Spleen (tissue), 11 donors: Measurements from ENCODE around the gene SRP68. TPM values are rescaled to one million over a fixed set of nuclear protein-coding genes. Genes with fewer than 3 reads are reported as not detected.

ENCODE experiments used
- DNase-seq: peaks from one replicate; pipeline ENCODE4 v3.0.0-alpha.2; 2020
- H3K27ac ChIP-seq, 8 donors: fragments of 200-600 bp; sonication (generic) in 7 of 8; 1 replicate in 4 of 8; 2 replicates in 4 of 8; pipeline versions ENCODE4 v1.5.0 to v1.8.0; 2016 to 2021; ENCODE audit warnings: inconsistent platforms in 4 of 8, mild to moderate bottlenecking in 4 of 8, moderate library complexity in 1 of 8
- H3K27me3 ChIP-seq, 7 donors: fragments of 200-600 bp; sonication (generic) in 6 of 7; replicated peaks in 1 of 7; 1 replicate in 4 of 7; 2 replicates in 3 of 7; pipeline versions ENCODE4 v1.5.0 to v1.8.0; 2016 to 2021; ENCODE audit warnings: inconsistent platforms in 3 of 7, mild to moderate bottlenecking in 1 of 7
- H3K36me3 ChIP-seq, 6 donors: fragments of 200-600 bp; sonication (generic) in 5 of 6; 1 replicate in 4 of 6; 2 replicates in 2 of 6; pipeline versions ENCODE4 v1.5.0 to v1.8.0; 2016 to 2021; ENCODE audit warnings: inconsistent platforms in 2 of 6
- H3K4me1 ChIP-seq, 6 donors: fragments of 200-600 bp; sonication (generic) in 5 of 6; 1 replicate in 3 of 6; 2 replicates in 3 of 6; pipeline versions ENCODE4 v1.5.0 to v1.8.0; 2016 to 2021; ENCODE audit warnings: inconsistent platforms in 3 of 6
- H3K4me3 ChIP-seq, 8 donors: fragments of 200-600 bp; sonication (generic) in 7 of 8; 1 replicate in 4 of 8; 2 replicates in 4 of 8; pipeline versions ENCODE4 v1.5.0 to v1.8.0; 2016 to 2021; ENCODE audit warnings: inconsistent platforms in 4 of 8, mild to moderate bottlenecking in 4 of 8, moderate library complexity in 2 of 8
- H3K9me3 ChIP-seq, 8 donors: fragments of 200-600 bp; sonication (generic) in 7 of 8; 1 replicate in 4 of 8; 2 replicates in 4 of 8; pipeline versions ENCODE4 v1.5.0 to v1.8.0; 2016 to 2021; ENCODE audit warnings: inconsistent platforms in 4 of 8
- POLR2A ChIP-seq, 3 donors: fragments of 450-650 bp; IDR thresholded peaks; one replicate each; pipeline ENCODE4 v1.5.1; 2017; ENCODE audit warnings: antibody characterized with exemption in 3 of 3, mild to moderate bottlenecking in 1 of 3
- POLR2AphosphoS5 ChIP-seq, 3 donors: sonication (generic); formaldehyde crosslinking; IDR thresholded peaks; one replicate each; pipeline ENCODE4 v1.5.1; 2017; ENCODE audit warnings: antibody characterized with exemption in 3 of 3
- WGBS, 5 donors: extraction: QIAGEN DNeasy Blood & Tissue Kit in 3 of 5; methylation state at CpG; one replicate each; pipeline versions ENCODE4 v1.1.5 to v1.1.7; 2013 to 2018; 5-methylcytosine and 5-hydroxymethylcytosine counted together
- intact Hi-C: fragments of 100-400 bp; cut with DNase I; formaldehyde crosslinking; loops from one replicate; pipeline ENCODE4 v1.15.0; 2023; ENCODE audit warnings: low total_unique reads
- polyA plus RNA-seq, 3 donors: library from polyadenylated mRNA; stranded (reverse); fragments of 200-250 nt; gene quantifications; one replicate each; pipeline ENCODE4 v1.2.1, GENCODE V29; 2013
- total RNA-seq, 7 donors: library from RNA; depleted of rRNA in 3 of 7; stranded (reverse); fragments of >200 nt in 3 of 7; fragmentation: NEBNext Ultra II Directional in 4 of 7; extraction: Animal tissue kit (Norgen Biotek cat#: 25700) in 4 of 7; gene quantifications; one replicate each; pipeline versions ENCODE4 v1.1.0 to v1.2.1, GENCODE V29; 2016 to 2021
- TF ChIP-seq, protein P1 (sequence below), 11 experiments: fragments of 200-600 bp in 7 of 11; fragments of 450-650 bp in 4 of 11; sonication (generic) in 4 of 11; IDR thresholded peaks in 8 of 11; conservative IDR thresholded peaks in 3 of 11; 1 replicate in 7 of 11; 2 replicates in 4 of 11; pipeline versions ENCODE4 v1.4.0 to v1.8.0; 2016 to 2021; ENCODE audit warnings: antibody characterized with exemption in 11 of 11, inconsistent platforms in 4 of 11, mild to moderate bottlenecking in 1 of 11
- donor health status: healthy with polysubstance abuse.
- donor health status: DM: no; HTN: no; CAD: no; lungs with moderate emphysema.
- donor health status: DM: no; HTN: no; CAD: no.
- donor health status: Bipolar disorder and iron deficiency.
- donor health status: healthy.
- donor health status: DM: no; HTN: no; CAD: no.
- donor health status: DM: yes; HTN: yes; CAD: no.

The SRP68 gene
- total and polyA plus RNA-seq, 10 donors, result 24.5 to 62.0 (median 49.4) TPM

DNA sequence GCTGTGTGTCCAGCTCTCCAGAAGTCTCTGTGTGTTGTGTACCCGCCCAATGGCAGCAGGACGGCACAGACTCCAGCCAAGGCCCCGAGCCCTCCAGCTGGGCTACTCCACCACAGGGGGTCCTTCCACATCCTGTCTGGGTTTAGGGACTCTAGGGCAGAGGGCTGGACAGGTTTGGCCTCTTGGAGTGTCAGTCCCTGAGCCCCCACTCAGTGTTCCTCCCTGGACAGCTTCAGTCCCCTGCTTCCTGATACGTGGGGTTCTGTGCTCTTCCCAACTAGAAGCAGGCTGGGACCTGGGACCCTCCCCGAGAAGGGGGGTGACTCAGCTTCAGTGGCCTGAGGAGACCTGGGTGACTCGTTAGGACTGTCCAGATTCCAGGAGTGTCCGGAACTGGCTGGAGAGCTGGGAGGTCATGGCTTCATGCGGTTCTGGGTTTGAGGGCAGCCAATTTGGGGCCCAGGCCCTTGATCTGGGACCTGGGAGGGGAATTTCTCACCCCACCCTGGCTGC is 67.5 kb downstream of the SRP68 start:
- Histone ChIP-seq H3K36me3 (peaks cover 0 to 47% (median 2%) of the 10 kb centered on the region in 6 donors), H3K4me1 (peaks cover 7 to 43% (median 22%) of the 10 kb centered on the region in 6 donors), H3K27me3 (no peaks in the 10 kb centered on the region), H3K27ac (peak overlapping the region in 2 of 8 donors; percentile 21 to 47), H3K9me3 (no peaks in the 10 kb centered on the region), H3K4me3 (no peak overlapping the region)
- WGBS, 5 donors, result 74 to 89% (median 79%) methylated on average over 7 to 8 of the region's 8 CpGs
- TF ChIP-seq POLR2A (IDR thresholded peaks at IDR 0.05) (no peak), POLR2AphosphoS5 (IDR thresholded peaks at IDR 0.05) (no peak)
- TF ChIP-seq, protein P1, sequence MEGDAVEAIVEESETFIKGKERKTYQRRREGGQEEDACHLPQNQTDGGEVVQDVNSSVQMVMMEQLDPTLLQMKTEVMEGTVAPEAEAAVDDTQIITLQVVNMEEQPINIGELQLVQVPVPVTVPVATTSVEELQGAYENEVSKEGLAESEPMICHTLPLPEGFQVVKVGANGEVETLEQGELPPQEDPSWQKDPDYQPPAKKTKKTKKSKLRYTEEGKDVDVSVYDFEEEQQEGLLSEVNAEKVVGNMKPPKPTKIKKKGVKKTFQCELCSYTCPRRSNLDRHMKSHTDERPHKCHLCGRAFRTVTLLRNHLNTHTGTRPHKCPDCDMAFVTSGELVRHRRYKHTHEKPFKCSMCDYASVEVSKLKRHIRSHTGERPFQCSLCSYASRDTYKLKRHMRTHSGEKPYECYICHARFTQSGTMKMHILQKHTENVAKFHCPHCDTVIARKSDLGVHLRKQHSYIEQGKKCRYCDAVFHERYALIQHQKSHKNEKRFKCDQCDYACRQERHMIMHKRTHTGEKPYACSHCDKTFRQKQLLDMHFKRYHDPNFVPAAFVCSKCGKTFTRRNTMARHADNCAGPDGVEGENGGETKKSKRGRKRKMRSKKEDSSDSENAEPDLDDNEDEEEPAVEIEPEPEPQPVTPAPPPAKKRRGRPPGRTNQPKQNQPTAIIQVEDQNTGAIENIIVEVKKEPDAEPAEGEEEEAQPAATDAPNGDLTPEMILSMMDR (IDR thresholded peaks at IDR 0.05 in 8 of 11, conservative IDR thresholded peaks at IDR 0.05 in 3 of 11), result no peak
- DNase-seq, result no peak
- intact Hi-C loops, result loop anchor here (2.0 kb wide), 1 partner anchor 100 kb away; the partner anchor contains the start of gene MRPL38

- no peak overlapping the region for H3K4me3 ChIP-seq
- DNase-seq, result no peak
- intact Hi-C loops, result loop anchor here (2.0 kb wide), 1 partner anchor 99 kb away; the partner anchor contains the start of gene MRPL38
- peak overlapping the region in 4 of 8 donors; percentile 33 to 54 (median 48) for H3K27ac ChIP-seq
- no peaks in the 10 kb centered on the region for H3K27me3 ChIP-seq
- peaks cover 7 to 45% (median 22%) of the 10 kb centered on the region in 6 donors for H3K4me1 ChIP-seq
- peaks cover 0 to 47% (median 2%) of the 10 kb centered on the region in 6 donors for H3K36me3 ChIP-seq
- WGBS, 5 donors, result 67 to 90% (median 82%) methylated on average over 6 of the region's 6 CpGs
- no peaks in the 10 kb centered on the region for H3K9me3 ChIP-seq
- TF ChIP-seq POLR2AphosphoS5 (IDR thresholded peaks at IDR 0.05) (no peak), POLR2A (IDR thresholded peaks at IDR 0.05) (no peak)
- TF ChIP-seq, protein P1 (IDR thresholded peaks at IDR 0.05 in 8 of 11, conservative IDR thresholded peaks at IDR 0.05 in 3 of 11), result no peak
Observed at GRCh38 chr17:76003915-76004314, 68.4 kb downstream of the SRP68 start.

- 89 to 100% (median 97%) methylated on average over 6 to 12 of the region's 12 CpGs for WGBS, 5 donors
- intact Hi-C loops, result no loop called here
Observed at GRCh38 chr17:76002100-76002499, 70.2 kb downstream of the SRP68 start.

More at GRCh38 chr17:76002100-76002499, 70.2 kb downstream of the SRP68 start:
- H3K9me3 ChIP-seq, result no peaks in the 10 kb centered on the region
- TF ChIP-seq POLR2A (IDR thresholded peaks at IDR 0.05), result no peak
- TF ChIP-seq, protein P1 (IDR thresholded peaks at IDR 0.05 in 8 of 11, conservative IDR thresholded peaks at IDR 0.05 in 3 of 11), result no peak
- no peak for TF ChIP-seq POLR2AphosphoS5 (IDR thresholded peaks at IDR 0.05)
- H3K27me3 ChIP-seq, result no peaks in the 10 kb centered on the region
- H3K4me1 ChIP-seq, result peaks cover 14 to 63% (median 33%) of the 10 kb centered on the region in 6 donors
- no peak for DNase-seq
- H3K36me3 ChIP-seq, result peaks cover 0 to 47% (median 2%) of the 10 kb centered on the region in 6 donors
- no peak overlapping the region for H3K4me3 ChIP-seq
- no peak overlapping the region for H3K27ac ChIP-seq
